Tibial nerve (tissue), 4 donors: Measurements from ENCODE around the gene SUGCT. TPM values are rescaled to one million over a fixed set of nuclear protein-coding genes. Genes with fewer than 3 reads are reported as not detected.

Source experiments
- DNase-seq, 2 donors: peaks; one replicate each; pipeline ENCODE4 v3.0.0-alpha.2; 2019; ENCODE audit warnings: low spot score in 2 of 2
- H3K27ac ChIP-seq, 4 donors: fragments of 200-600 bp; sonication (generic) in 3 of 4; one replicate each; pipeline ENCODE4 v1.5.1; 2017 to 2019; ENCODE audit warnings: mild to moderate bottlenecking in 1 of 4
- H3K27me3 ChIP-seq, 2 donors: fragments of 200-600 bp; sonication (generic) in 1 of 2; one replicate each; pipeline versions ENCODE4 v1.5.1 to v1.6.0; 2017 to 2019
- H3K36me3 ChIP-seq, 3 donors: fragments of 200-600 bp; sonication (generic); one replicate each; pipeline ENCODE4 v1.5.1; 2018 to 2019
- H3K4me1 ChIP-seq, 4 donors: fragments of 200-600 bp; sonication (generic) in 3 of 4; one replicate each; pipeline ENCODE4 v1.5.1; 2017 to 2019
- H3K4me3 ChIP-seq, 4 donors: fragments of 200-600 bp; sonication (generic) in 3 of 4; one replicate each; pipeline ENCODE4 v1.5.1; 2017 to 2019; ENCODE audit warnings: mild to moderate bottlenecking in 1 of 4, moderate library complexity in 1 of 4
- H3K9me3 ChIP-seq, 4 donors: fragments of 200-600 bp; sonication (generic) in 3 of 4; one replicate each; pipeline ENCODE4 v1.5.1; 2017 to 2019
- EP300 ChIP-seq, 2 donors: sonication (generic); formaldehyde crosslinking; IDR thresholded peaks; one replicate each; pipeline ENCODE4 v1.6.1; 2017; ENCODE audit warnings: antibody characterized with exemption in 2 of 2, mild to moderate bottlenecking in 1 of 2
- POLR2A ChIP-seq, 2 donors: fragments of 450-650 bp; IDR thresholded peaks; one replicate each; pipeline ENCODE4 v1.6.1; 2017; ENCODE audit warnings: antibody characterized with exemption in 2 of 2, mild to moderate bottlenecking in 2 of 2, moderate library complexity in 2 of 2
- WGBS, 2 donors: methylation state at CpG; one replicate each; pipeline ENCODE4 v1.1.5; 2018; 5-methylcytosine and 5-hydroxymethylcytosine counted together
- total RNA-seq, 4 donors: library from RNA; depleted of rRNA; stranded (reverse); fragments of >200 nt; gene quantifications; one replicate each; pipeline ENCODE4 v1.1.0, GENCODE V29; 2016
- TF ChIP-seq, protein P1 (sequence below), 5 experiments: fragments of 200-600 bp in 3 of 5; fragments of 450-650 bp in 2 of 5; sonication (generic) in 3 of 5; IDR thresholded peaks; one replicate each; pipeline ENCODE4 v1.5.1; 2016 to 2019; ENCODE audit warnings: antibody characterized with exemption in 5 of 5, mild to moderate bottlenecking in 3 of 5, moderate library complexity in 2 of 5

SUGCT gene
- total RNA-seq, 4 donors from 2014 or later, result 2.7 to 20.8 (median 6.2) TPM

DNA sequence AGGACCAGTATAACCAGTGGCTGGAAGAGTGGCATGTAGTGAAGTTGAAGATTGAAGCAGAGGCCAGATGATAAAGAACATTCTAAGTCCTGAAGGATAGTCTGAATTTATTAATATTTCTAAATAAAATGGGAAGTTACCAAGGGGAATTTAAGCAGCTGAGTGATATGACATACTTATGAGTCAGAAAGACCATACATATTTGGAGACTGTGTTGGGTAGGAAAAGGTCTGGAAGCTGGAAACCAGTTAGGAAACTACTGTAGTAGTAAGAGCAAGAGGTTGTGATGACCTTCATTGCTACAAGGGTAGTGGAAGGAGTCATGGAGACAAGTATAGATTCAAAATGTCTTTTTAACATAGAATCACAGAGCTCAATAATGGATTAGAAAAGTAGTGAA, 752.3 kb downstream of the SUGCT start:
- TF ChIP-seq POLR2A (IDR thresholded peaks at IDR 0.05) (no peak), EP300 (IDR thresholded peaks at IDR 0.05) (no peak)
- TF ChIP-seq, protein P1, sequence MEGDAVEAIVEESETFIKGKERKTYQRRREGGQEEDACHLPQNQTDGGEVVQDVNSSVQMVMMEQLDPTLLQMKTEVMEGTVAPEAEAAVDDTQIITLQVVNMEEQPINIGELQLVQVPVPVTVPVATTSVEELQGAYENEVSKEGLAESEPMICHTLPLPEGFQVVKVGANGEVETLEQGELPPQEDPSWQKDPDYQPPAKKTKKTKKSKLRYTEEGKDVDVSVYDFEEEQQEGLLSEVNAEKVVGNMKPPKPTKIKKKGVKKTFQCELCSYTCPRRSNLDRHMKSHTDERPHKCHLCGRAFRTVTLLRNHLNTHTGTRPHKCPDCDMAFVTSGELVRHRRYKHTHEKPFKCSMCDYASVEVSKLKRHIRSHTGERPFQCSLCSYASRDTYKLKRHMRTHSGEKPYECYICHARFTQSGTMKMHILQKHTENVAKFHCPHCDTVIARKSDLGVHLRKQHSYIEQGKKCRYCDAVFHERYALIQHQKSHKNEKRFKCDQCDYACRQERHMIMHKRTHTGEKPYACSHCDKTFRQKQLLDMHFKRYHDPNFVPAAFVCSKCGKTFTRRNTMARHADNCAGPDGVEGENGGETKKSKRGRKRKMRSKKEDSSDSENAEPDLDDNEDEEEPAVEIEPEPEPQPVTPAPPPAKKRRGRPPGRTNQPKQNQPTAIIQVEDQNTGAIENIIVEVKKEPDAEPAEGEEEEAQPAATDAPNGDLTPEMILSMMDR (IDR thresholded peaks at IDR 0.05), result no peak
- Histone ChIP-seq H3K4me3 (no peak overlapping the region), H3K36me3 (no peaks in the 10 kb centered on the region), H3K27me3 (no peaks in the 10 kb centered on the region), H3K4me1 (peaks cover 0 to 3% (median 0%) of the 10 kb centered on the region in 4 donors), H3K27ac (no peak overlapping the region), H3K9me3 (peaks cover 0 to 21% (median 3%) of the 10 kb centered on the region in 4 donors)
- DNase-seq, result no peak

DNA sequence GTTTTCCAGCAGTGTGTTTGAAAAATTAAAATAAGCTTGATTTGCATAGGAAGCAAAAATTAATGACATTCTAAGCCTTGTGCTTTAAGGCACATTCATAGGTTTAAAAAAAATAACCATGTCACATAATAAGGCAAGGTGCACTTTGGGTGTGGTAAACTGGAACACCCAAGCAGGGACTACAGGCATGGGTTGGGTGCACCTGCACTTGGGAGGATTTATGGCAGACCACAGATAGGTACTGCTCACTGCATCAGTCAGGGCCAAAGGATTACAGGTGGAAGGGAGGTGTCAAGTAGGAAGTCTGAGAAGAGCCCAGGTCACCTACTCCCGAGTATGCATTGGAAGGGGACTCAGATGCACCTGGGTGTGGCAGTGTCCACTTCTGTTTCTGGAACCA, 753.7 kb downstream of the SUGCT start:
- Histone ChIP-seq H3K36me3 (no peaks in the 10 kb centered on the region), H3K9me3 (peaks cover 0 to 28% (median 5%) of the 10 kb centered on the region in 4 donors), H3K4me3 (no peak overlapping the region), H3K27me3 (no peaks in the 10 kb centered on the region), H3K4me1 (no peaks in the 10 kb centered on the region), H3K27ac (no peak overlapping the region)
- WGBS, 2 donors, result 55 to 71% methylated on average over 1 of the region's 1 CpG
- DNase-seq, result no peak
- TF ChIP-seq POLR2A (IDR thresholded peaks at IDR 0.05), result no peak

- peaks cover 0 to 32% (median 5%) of the 10 kb centered on the region in 4 donors for H3K9me3 ChIP-seq
- no peak overlapping the region for H3K27ac ChIP-seq
- WGBS, 2 donors, result 71 to 75% methylated on average over 4 of the region's 4 CpGs
- no peak for DNase-seq
- H3K4me1 ChIP-seq, result no peaks in the 10 kb centered on the region
- no peaks in the 10 kb centered on the region for H3K36me3 ChIP-seq
- no peaks in the 10 kb centered on the region for H3K27me3 ChIP-seq
- H3K4me3 ChIP-seq, result no peak overlapping the region
- TF ChIP-seq EP300 (IDR thresholded peaks at IDR 0.05) (no peak), POLR2A (IDR thresholded peaks at IDR 0.05) (no peak)
- TF ChIP-seq, protein P1 (IDR thresholded peaks at IDR 0.05), result no peak
These were observed 754.3 kb downstream of the SUGCT start for GRCh38 chr7:40889099-40889498.

DNA sequence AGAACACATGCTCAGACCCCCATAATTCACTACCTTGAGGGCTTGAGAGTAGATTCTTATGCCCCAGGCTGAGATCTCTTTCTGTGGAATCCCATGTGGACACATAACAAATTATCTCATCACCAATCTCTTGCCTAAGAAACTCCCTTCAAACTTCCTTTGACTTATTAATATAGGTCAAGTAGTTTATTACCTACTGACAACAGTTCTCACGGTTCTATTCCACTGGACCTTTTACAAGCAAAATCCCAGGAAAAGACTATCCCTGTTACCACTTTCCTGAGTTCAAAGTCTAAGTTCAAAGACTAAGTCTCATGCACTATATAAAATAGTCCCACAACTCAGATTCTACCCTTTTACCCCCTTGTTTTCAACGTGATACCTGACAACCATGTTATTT, 754.7 kb downstream of the SUGCT start:
- no peak for DNase-seq
- WGBS, 2 donors, result 72 to 78% methylated on average over 2 of the region's 2 CpGs
- TF ChIP-seq, protein P1 (IDR thresholded peaks at IDR 0.05), result no peak
- TF ChIP-seq EP300 (IDR thresholded peaks at IDR 0.05) (no peak), POLR2A (IDR thresholded peaks at IDR 0.05) (no peak)
- Histone ChIP-seq H3K27ac (no peak overlapping the region), H3K27me3 (no peaks in the 10 kb centered on the region), H3K36me3 (no peaks in the 10 kb centered on the region), H3K9me3 (peaks cover 0 to 32% (median 5%) of the 10 kb centered on the region in 4 donors), H3K4me3 (no peak overlapping the region), H3K4me1 (no peaks in the 10 kb centered on the region)

GRCh38 chr7:40890088-40890692, 755.4 kb downstream of the SUGCT start:
- H3K9me3 ChIP-seq, result peaks cover 0 to 35% (median 5%) of the 10 kb centered on the region in 4 donors
- 94% methylated on average over 1 of the region's 1 CpG for WGBS, 2 donors
- no peaks in the 10 kb centered on the region for H3K4me1 ChIP-seq
- TF ChIP-seq EP300 (IDR thresholded peaks at IDR 0.05) (no peak), POLR2A (IDR thresholded peaks at IDR 0.05) (no peak)
- TF ChIP-seq, protein P1 (IDR thresholded peaks at IDR 0.05), result no peak
- H3K4me3 ChIP-seq, result no peak overlapping the region
- no peak overlapping the region for H3K27ac ChIP-seq
- no peak for DNase-seq
- no peaks in the 10 kb centered on the region for H3K27me3 ChIP-seq
- no peaks in the 10 kb centered on the region for H3K36me3 ChIP-seq
